ENCODE measurements around the gene INTS11.

INTS11 gene

DNA sequence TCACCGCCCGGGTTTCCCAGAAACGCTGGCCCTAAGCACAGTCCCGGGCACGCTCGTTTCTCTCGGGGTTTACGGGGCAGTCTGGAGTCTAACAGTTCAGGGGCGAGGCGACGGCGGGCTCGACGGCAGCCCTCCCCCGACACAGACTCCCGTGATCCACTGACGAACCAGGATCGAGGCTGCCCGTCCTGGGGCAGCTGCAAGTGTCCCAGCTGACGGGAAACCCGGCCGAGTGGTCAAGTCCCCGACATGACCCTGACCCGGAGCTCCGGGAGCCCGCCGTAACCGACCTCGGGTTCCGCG, 51.3 kb downstream of the INTS11 start:
- no peaks in the 10 kb centered on the region for H3K27me3 ChIP-seq (ENCODE audit: control insufficient read depth, insufficient read depth, low read length)
- peaks cover 19% of the 10 kb centered on the region for H3K4me1 ChIP-seq (ENCODE audit: control insufficient read depth, insufficient read depth, low read length)
- peak overlapping the region; percentile 87 for H3K9ac ChIP-seq (ENCODE audit: low read length)
- no peaks in the 10 kb centered on the region for H3K36me3 ChIP-seq (ENCODE audit: control insufficient read depth, insufficient read depth, low read length)
- H3K27ac ChIP-seq (ENCODE audit: low read depth, low read length), result peak overlapping the region; percentile 71
- peak overlapping the region; percentile 89 for H3K4me3 ChIP-seq (ENCODE audit: low read length)

DNA sequence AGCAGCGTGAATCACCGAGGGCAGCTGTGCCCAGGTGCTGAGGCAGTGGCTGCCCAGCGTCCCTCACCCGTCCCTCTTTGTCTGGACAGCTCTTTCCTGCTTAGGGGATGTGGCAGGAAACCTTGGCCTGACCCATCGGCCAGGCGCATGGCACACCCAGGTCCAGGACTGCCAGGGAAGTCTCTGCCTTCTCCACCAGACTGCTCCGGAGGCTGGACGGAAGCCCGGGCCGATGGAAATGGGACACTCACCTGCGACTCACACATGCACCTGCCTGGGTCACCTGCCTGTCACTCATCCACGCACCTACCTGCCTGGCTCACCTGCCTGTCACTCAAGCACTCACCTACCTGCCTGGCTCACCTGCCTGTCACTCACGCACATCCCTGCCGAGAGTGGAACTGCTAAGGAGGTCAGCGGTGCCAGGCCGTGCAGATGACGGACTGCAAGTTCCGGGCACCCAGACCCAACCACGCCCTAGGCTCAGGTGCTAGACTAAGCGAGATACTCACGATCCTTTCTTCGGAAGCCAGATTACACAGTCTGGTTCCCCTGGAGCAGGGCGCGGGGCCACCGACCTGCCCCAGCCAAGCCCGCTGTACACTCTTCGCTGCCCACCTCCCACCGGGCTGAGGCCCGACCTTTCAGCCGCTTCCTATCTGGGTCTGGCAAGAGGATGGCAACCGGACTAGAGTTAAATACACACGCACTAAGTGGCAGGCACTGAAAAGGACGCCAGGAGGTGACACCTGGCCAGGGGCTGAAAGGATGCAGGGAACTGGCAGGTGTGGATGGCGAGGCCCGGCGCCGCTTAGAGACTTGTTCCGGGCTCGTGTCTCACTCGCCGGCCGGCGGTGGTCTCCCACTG, 51.9 kb downstream of the INTS11 start:
- peak overlapping the region; percentile 71 for H3K27ac ChIP-seq (ENCODE audit: low read depth, low read length)
- peak overlapping the region; percentile 89 for H3K4me3 ChIP-seq (ENCODE audit: low read length)
- H3K27me3 ChIP-seq (ENCODE audit: control insufficient read depth, insufficient read depth, low read length), result no peaks in the 10 kb centered on the region
- peak overlapping the region; percentile 87 for H3K9ac ChIP-seq (ENCODE audit: low read length)
- peaks cover 4% of the 10 kb centered on the region for H3K36me3 ChIP-seq (ENCODE audit: control insufficient read depth, insufficient read depth, low read length)
- H3K4me1 ChIP-seq (ENCODE audit: control insufficient read depth, insufficient read depth, low read length), result peaks cover 19% of the 10 kb centered on the region

DNA sequence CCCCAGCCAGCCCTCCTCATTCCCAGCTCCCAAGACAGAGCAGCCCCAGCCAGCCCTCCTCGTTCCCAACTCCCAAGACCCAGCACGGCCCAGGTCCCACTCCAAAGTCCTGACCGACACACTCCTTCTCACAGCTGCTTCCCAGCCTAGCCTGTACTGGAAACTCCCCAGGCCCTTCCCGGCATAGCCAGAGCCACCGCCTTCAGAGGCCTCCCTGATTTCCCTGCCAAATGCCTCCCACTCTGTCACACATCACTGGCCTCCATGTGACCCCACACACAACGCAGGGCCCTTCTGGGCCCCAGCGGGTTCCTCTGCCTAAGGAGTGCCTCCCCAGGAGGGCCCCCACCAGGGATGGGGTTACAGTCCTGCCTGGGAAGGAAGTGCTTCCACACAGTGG, 53.6 kb downstream of the INTS11 start:
- H3K27me3 ChIP-seq (ENCODE audit: control insufficient read depth, insufficient read depth, low read length), result no peaks in the 10 kb centered on the region
- peaks cover 7% of the 10 kb centered on the region for H3K36me3 ChIP-seq (ENCODE audit: control insufficient read depth, insufficient read depth, low read length)
- peaks cover 19% of the 10 kb centered on the region for H3K4me1 ChIP-seq (ENCODE audit: control insufficient read depth, insufficient read depth, low read length)
- H3K9ac ChIP-seq (ENCODE audit: low read length), result peak overlapping the region; percentile 16
- H3K4me3 ChIP-seq (ENCODE audit: low read length), result no peak overlapping the region
- H3K27ac ChIP-seq (ENCODE audit: low read depth, low read length), result no peak overlapping the region

DNA sequence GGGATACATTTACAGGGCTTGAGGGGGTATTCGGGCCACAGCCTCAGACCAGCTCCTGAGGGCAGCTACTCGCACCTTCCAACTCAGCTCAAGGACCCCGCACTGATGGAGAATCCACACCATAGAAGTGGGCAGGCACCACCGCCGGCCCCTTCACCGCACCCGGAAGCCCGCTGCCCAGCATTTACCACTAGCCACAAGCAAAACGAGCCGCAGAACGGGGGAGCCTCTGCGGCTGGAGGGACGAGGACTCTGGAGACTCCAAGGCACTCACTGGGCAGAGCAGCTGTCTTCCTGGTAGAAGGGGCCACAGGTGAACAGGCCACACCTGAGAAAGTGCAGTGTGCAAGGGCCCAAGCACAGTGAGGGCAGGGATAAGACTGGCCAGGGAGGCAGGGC, 56.2 kb downstream of the INTS11 start:
- Histone ChIP-seq H3K4me3 (ENCODE audit: low read length) (no peak overlapping the region), H3K27ac (ENCODE audit: low read depth, low read length) (no peak overlapping the region), H3K27me3 (ENCODE audit: control insufficient read depth, insufficient read depth, low read length) (no peaks in the 10 kb centered on the region), H3K4me1 (ENCODE audit: control insufficient read depth, insufficient read depth, low read length) (peaks cover 19% of the 10 kb centered on the region), H3K36me3 (ENCODE audit: control insufficient read depth, insufficient read depth, low read length) (peaks cover 13% of the 10 kb centered on the region), H3K9ac (ENCODE audit: low read length) (no peak overlapping the region)

DNA sequence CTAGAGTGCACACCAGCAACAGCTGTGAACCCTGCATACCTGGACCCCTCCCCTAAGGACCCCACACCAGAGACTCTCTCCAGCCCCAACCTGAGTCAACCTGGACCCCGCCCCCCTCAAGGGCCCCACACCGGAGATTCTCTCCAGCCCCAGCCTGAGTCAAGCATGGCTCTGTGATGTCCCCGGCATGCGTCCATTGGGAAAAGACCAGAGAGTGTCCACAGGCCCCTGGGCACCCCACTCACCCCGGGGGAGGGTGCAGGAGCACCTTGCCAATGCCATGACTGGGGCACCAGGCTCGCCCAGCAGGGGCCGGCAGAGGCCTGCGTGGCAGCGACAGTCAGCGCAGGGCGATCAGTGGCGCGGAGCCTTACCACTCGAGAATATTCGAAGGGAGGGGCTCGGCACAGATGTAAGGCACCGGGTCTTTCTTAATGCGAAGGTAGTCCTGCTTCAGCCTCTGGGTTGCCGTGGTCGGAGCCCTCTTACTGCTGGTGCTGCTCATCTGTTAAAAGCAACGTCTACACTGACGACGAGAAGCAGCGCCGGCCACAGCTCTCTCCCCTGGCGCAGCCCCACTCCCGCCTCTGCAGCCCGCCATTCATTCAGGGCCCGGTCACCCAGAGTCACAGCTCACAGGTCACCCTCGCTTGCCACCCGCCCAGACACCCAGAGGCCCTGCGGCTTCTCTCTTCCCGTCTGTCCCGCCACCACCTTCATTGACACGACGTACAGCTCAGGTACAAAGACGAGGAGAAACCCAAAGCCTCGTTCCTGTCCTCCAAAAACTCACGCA, 56.8 kb downstream of the INTS11 start:
- Histone ChIP-seq H3K4me3 (ENCODE audit: low read length) (no peak overlapping the region), H3K27me3 (ENCODE audit: control insufficient read depth, insufficient read depth, low read length) (no peaks in the 10 kb centered on the region), H3K9ac (ENCODE audit: low read length) (no peak overlapping the region), H3K27ac (ENCODE audit: low read depth, low read length) (no peak overlapping the region), H3K36me3 (ENCODE audit: control insufficient read depth, insufficient read depth, low read length) (peaks cover 13% of the 10 kb centered on the region), H3K4me1 (ENCODE audit: control insufficient read depth, insufficient read depth, low read length) (peaks cover 18% of the 10 kb centered on the region)

DNA sequence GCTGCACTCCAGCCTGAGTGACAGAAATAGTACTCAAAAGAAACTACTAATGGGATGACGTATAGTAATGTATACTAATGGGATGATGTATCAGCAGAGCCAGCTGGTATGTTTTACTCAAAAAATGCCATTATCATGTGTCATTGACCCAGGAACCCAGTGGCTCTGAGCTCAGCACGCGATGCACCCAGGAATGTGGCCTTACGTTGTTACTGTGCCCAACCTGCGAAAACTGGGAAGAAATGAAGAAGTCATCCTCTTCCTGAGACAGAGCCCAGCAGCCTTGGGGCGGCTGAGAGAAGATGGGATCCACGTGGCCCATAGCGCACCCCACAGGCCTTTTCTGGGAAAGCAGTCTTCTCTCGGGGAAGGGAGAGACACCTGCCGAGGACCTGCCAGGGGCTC, 59.6 kb downstream of the INTS11 start:
- Histone ChIP-seq H3K27me3 (ENCODE audit: control insufficient read depth, insufficient read depth, low read length) (no peaks in the 10 kb centered on the region), H3K36me3 (ENCODE audit: control insufficient read depth, insufficient read depth, low read length) (peaks cover 30% of the 10 kb centered on the region), H3K4me3 (ENCODE audit: low read length) (no peak overlapping the region), H3K4me1 (ENCODE audit: control insufficient read depth, insufficient read depth, low read length) (no peaks in the 10 kb centered on the region), H3K9ac (ENCODE audit: low read length) (no peak overlapping the region), H3K27ac (ENCODE audit: low read depth, low read length) (peak overlapping the region; percentile 6)

DNA sequence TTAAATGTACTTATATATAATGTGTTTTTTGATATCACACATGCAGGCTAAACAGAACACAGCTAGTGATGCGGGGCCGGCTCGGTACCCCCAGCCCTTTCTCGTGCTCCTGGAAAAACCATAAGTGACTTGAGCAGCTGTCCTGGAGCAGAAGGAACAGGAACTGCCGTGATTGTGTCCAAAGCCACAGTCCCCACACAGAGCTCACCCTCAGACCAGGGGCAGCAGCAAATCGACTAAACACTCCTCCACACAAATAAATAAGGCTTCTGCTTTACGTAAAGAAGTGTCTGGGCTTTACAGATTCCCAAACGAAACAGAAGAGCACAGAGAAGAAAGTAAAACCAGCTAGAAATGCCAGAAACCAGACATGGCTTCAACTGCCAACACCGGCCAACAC, 60.4 kb downstream of the INTS11 start:
- H3K27me3 ChIP-seq (ENCODE audit: control insufficient read depth, insufficient read depth, low read length), result no peaks in the 10 kb centered on the region
- no peaks in the 10 kb centered on the region for H3K4me1 ChIP-seq (ENCODE audit: control insufficient read depth, insufficient read depth, low read length)
- no peak overlapping the region for H3K4me3 ChIP-seq (ENCODE audit: low read length)
- H3K9ac ChIP-seq (ENCODE audit: low read length), result no peak overlapping the region
- H3K27ac ChIP-seq (ENCODE audit: low read depth, low read length), result no peak overlapping the region
- H3K36me3 ChIP-seq (ENCODE audit: control insufficient read depth, insufficient read depth, low read length), result peaks cover 35% of the 10 kb centered on the region

DNA sequence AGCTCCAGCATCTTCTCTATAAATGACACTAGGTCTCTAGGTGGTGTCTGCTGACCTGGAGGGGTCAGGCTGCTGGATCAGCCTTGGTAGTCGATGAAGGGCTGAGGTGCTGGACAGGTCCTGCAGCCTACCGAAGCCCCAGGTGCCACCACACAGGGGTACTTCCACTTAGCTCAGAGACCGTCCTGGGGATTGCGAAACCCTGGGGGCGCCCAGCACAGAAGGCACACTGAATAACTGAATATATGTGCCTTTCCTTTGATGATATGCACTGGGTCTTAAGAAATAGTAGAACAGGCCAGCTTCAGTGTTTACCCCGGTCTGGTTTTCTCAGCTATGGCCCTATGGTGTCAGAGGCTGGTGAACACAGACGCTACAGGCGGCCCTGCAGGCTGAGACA, 61.7 kb downstream of the INTS11 start:
- no peaks in the 10 kb centered on the region for H3K4me1 ChIP-seq (ENCODE audit: control insufficient read depth, insufficient read depth, low read length)
- H3K4me3 ChIP-seq (ENCODE audit: low read length), result no peak overlapping the region
- peaks cover 35% of the 10 kb centered on the region for H3K36me3 ChIP-seq (ENCODE audit: control insufficient read depth, insufficient read depth, low read length)
- H3K27me3 ChIP-seq (ENCODE audit: control insufficient read depth, insufficient read depth, low read length), result no peaks in the 10 kb centered on the region
- no peak overlapping the region for H3K27ac ChIP-seq (ENCODE audit: low read depth, low read length)
- H3K9ac ChIP-seq (ENCODE audit: low read length), result no peak overlapping the region

DNA sequence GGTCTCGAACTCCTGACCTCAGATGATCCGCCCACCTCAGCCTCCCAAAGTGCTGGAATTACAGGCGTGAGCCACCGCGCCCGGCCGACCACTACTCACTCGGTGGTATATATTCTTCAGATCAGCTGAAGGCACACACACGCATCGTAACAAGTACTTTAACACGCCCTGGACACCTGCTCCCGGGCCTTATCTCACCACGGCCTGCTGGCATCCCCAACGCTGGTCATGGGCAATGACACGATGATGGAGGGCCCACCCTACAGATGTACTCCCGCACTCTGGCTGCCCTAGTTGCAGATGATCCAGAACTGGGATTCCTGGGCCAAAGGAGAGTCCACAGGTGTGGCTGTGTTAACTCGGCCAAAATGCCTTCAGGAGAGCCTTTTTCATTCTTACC, 62.4 kb downstream of the INTS11 start:
- H3K36me3 ChIP-seq (ENCODE audit: control insufficient read depth, insufficient read depth, low read length), result peaks cover 32% of the 10 kb centered on the region
- no peaks in the 10 kb centered on the region for H3K4me1 ChIP-seq (ENCODE audit: control insufficient read depth, insufficient read depth, low read length)
- no peaks in the 10 kb centered on the region for H3K27me3 ChIP-seq (ENCODE audit: control insufficient read depth, insufficient read depth, low read length)

More for the DNA sequence above, 62.4 kb downstream of the INTS11 start:
- Histone ChIP-seq H3K9ac (ENCODE audit: low read length) (no peak overlapping the region), H3K27ac (ENCODE audit: low read depth, low read length) (no peak overlapping the region), H3K4me3 (ENCODE audit: low read length) (no peak overlapping the region)

All from rectal smooth muscle tissue (tissue), 1 donor.